HG03039 (cell line): ENCODE results near the gene NAV2.
"Not testable (repeated sequence)": the region's sequence is repeated elsewhere in the genome, so short reads cannot be mapped to it uniquely, and the experiment has no call there.

Experiments used
- ATAC-seq: cut with Tn5 transposase; IDR thresholded peaks from one replicate; pipeline ENCODE4 v1.9.1; 2021; ENCODE audit warnings: mild to moderate bottlenecking, moderate library complexity; ENCODE audit not compliant: unreplicated experiment

Gene NAV2

DNA sequence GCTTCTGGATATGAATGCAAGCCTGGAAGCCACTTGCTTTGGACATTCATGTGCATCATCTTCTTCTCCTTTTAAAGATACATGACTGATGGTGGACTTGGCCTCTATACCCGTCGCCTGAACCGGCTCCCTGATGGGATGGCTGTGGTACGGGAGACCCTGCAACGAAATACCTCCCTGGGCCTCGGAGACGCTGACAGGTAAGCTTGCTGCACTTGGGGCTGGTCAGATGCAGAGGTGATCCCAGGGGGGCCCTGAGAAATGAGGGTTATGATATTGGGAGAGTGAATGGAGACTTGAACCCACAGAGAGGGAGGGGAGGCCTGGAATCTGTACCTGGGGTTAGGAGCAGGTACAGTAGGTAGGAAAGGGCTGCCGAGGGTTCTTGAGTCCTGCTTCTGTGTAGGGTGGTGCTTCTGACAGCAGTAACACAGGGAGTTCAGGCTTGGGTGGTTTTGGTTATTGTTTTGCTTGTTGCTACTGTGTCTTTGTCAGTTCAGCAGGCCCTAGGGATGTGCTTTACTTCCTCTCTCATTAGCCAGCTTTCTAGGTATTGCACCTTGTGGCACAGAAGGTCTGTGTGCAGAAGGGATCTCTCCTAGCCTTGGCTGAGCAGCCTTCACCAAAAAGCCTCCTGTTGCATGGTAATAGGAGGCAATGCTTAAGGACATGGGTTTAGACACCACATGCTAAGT, 271.6 kb downstream of the NAV2 start:
- ATAC-seq = no peak

DNA sequence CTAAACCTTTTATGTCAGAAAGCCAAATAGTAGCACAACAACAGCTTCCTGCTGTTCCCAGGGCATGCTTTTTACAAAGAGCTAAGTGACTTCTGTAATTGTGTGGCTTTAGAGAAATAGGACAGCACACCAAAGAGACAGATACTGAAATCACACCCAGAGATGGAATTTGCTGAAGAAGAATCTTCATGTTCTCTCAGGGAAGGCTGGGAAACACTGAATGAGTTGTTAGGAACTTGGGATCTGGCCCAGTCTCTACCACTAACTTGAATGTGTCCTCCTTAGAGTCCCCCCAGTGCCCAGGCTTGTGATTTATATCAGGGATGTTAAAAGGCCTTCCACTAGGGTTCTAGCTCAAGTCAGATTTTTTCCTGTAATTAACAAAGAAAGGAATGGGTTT, 272.5 kb downstream of the NAV2 start:
- ATAC-seq = no peak

DNA sequence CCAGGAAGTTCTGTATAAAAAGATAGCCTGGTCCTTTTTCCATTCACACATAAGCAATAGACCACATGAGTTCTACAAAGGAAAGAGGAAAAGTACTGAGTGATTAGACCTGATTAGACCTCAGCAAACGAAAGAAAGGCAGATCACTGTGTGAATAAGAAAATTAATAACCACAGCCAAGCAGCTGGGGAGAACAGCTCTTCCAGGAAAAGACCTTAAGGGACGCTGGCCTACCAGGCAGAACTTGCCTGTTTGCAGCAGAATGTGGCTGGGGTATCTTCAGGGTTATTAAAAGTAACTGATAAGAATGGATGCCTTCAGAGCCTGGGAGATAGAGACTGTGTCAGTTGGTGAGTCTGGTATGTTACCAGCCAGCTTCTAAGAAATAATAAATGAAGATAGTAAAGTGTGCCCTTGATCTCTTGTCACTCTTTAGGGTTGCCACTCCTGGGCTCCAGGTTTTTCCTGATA, 274.7 kb downstream of the NAV2 start:
- ATAC-seq = no peak

DNA sequence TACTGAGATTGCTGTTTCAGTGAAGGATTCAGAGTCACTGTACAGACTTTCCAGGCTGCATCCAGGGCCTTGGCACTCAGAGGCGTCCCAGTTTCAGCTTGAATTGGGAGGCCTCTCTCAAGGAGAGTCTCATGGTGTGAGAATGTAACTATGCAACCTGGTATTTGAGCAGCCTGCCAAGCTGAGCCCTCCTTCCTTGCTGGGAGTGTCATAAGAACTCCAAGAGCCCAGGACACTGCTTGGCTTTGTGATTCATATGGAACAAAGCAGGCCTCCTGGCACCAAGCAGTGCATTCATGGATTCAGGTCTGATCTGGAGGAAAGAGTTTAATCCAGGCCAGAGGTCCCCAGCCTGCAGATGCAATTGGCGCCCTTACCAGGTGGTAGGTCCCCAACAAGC, 276.0 kb downstream of the NAV2 start:
- ATAC-seq = no peak

DNA sequence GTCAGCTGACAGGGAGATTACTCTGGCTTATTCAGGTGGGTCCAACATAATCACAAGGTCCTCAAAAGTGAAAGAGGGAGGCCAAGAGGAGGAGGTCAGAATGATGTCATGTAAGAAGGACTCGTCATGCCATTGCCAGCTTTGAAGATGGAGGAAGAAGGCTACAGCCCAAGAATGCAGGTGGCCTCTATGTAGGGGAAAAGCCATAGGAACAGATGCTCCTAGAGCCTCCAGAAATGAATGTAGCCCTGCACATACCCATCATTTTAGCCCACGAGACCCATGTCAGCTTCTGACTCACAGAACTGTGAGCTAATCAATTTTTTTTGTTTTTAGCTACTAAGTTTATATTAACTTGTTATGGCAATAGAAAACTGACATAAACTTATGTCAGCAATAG, 276.6 kb downstream of the NAV2 start:
- no peak for ATAC-seq

DNA sequence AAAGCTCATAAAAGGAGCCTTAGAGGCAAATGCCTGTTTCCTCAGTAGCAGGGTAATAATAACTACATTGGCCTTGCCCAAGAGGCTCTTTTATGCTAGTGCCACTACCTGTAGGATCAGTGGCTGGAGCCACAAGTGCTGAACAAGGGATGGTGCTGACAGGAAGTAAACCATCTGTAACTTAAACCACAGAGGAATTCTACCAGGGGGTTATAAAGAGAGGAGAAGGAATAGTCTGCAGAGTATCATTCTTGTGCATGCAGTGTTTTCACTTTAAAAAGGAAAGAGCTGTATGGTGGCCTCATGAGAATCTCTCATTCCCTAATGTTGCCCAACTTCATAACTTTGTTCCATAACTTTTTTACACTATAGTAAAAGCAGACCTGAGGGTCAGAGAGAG, 279.5 kb downstream of the NAV2 start:
- ATAC-seq = no peak

DNA sequence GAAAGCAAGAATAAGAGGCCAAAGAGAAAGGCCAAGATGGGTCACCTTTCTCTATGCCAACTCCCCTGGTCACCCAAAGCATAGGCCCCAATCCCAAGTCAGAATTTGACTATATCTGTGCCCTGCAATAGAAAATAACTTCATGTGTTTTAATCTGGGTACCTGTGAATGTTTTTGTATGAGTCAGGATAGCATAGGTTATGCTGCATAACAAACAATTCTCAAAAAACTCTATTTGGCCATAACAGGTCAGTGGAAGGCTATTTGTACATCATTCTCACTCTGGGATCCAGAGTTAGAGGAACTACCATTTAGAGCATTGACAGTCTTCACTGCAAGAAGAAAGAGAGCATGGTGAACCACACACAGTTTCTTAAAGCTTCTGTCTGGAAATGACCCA, 280.4 kb downstream of the NAV2 start:
- ATAC-seq = no peak

DNA sequence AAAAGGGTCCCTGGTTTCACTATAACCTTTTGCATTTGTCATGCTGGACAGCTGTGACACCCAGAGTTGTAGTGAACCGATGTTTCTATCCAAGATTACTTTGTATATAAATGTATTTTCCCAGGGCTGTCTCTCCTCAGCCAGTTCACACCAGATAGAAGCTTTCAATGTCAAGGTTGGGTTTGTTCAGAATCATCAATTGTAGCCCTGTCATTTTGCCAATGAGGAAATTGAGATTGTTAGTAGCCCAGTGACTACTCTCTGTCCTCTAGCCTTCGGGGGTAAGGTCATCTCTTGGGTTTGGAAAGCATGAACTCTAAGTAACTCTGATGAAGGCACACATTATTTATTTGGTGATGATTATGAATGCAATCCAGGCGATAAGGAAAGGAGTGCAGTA, 282.0 kb downstream of the NAV2 start:
- no peak for ATAC-seq

DNA sequence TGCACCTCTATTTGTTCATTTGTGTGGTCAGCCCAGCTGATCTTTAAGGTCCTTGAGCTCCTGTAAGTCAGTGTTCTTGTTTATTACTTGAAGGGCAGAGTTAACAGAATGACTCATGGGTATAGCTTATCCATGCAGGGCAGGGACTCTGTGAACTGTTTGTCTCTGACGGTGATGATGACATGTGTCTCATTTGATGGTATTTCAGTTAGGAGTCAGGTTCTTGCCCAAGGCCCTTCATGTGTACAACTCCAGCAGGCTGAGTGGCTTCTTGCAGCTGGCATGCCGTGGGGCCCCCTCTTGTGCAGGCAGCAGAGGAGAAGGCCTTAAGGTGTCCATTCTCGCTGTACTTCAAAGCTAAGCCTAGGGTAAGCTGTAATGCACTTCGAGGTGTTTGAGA, 282.5 kb downstream of the NAV2 start:
- no peak for ATAC-seq

DNA sequence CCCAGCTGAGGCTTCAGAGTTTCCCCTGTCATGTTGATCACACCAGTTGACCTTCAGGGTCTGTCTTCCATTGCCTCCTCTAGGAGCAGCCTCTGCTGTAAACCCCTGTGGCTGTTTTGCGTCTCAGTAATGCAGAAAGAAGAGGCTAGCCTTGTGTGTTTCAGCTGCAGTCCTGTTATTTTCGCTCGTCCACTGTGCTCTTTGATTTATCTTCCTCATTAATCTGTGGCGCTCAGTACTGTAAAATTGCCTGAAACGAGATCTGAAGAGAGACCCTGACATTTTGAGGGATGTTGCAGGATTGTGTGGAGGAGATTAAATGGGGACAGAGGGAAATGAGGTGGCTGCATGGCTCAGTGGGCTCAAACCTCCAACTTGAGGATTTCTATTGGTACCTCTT, 283.9 kb downstream of the NAV2 start:
- no peak for ATAC-seq

DNA sequence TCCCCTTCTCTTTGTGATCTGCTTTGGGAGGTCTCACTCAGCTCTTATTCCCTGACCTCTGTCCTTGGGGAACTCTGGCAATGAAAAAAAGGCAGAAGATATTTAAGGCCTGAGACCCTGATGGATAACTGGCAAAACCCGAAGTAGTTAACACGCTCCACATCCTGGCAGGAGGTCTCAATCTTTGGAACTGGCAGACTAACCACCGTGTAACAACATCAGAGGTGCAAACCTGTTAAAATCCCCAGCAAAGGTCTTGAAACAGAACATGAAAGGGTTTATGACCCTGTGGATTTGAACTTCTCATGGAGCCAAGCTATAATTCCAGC, 287.3 kb downstream of the NAV2 start:
- no peak for ATAC-seq

DNA sequence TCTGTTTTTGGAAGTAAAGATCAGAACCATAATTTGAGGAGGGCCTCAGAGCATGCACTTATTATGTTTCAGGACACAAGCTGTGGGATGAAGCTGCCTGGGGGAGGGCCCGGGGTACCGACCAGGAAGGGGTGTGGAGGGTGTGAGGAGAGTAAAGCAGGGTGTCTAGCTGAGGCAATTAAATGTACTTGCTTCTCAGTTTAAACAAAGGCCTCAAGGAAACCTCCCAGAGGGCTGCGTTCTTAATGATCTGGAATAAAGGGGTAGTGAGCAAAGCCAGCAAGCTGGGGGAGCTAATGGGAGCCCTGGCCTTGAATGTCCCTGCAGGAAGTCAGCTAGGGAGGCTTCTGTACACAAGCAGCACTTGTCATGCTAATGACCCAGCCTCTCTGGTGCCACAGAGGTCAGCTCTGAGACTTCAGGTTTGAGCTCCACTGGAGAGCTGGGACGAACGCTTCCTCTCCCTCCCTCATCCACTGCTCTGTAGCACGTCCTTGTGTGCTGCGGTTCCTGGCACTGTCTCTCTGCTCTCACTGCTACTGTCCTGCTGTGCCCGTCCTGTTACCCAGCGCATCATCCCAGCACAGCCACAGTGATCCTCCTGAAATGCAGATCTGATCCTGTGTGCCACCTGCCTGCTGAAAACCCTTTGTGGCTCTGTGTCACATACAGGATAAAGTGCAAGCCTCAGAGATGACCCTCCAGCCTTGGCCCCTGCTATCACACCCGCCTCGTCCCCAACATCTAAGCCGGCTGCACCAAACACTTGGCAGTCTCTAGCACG, 287.9 kb downstream of the NAV2 start:
- ATAC-seq = no peak

DNA sequence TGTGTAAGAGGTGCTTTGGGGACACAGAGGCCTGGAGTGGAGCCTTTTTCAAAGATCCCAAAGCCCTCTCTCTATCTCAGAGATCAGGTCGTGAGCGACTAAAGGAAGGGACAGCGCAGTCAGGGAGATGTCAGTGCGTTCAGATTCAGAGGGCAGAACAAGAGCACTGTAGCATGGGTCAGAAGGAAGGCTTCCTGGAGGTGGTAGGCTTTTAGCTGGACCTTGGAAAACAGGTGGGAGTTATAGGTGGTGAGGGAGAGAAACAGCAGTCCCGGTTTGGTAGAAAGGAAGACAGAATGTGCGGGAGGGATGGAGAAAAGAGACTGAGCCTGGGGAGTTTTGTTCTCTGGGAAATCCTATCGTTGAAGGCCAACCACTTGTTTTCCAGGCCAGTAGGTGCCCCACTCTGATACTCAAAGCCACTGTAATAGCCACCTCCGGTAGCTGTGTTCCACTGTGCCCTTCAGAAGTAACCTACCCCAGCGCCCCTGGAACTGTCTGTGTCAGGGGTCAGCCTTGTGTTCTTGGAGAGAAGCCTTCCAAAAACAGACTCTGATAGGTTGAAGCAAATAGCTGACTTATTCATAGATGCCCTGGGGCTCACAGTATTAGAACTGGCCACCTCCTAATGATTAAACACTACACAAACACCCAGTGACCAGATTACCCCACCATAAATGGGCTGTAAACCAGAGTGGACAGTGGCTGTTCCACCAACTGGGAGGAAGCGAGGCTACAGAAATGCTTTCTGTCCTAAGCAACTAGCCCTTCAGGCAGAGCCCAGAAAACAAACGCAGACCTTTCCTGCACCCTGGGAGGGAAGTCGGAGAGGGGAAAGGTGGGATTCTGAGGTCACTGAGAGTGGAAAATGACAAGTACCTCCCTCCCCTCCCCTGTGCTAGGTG, 289.9 kb downstream of the NAV2 start:
- ATAC-seq = no peak

DNA sequence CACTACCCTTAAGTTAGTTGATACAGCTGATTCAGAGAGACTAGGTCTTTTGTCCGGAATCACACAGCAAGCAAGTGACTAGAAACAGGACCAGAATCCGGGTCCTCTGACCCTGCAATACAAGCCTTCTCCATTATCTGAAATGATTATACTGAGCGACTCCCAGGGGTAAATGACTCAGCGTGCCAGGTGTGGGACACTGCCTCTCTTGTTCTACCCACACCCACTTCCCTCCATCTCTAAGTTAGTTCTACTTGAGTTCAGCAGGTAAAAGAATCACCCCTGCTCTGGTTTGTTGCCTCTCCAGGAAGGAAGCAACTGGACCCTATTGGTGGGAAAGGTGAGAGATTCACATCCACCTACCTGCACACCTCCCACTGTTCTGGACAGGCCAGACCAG, 290.7 kb downstream of the NAV2 start:
- no peak for ATAC-seq

DNA sequence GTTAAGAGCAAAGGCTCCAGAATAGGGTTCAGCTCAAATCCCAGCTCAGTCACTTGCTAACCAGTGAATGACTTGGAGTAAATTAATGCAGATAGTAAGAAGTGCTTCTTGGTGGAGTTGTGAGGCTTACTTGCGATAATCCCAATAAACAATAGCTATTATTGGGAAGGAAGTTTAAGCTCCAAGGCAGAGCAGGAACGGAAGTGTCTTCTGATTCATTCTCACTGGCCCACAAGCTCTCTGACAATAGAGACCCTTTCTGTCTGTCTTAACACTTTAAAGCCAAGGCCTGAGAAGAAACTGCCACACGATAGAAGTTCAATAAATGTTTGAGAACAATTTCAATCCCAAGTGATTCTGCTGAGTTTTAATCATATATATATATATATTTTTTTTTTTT, 292.2 kb downstream of the NAV2 start:
- ATAC-seq = no peak

DNA sequence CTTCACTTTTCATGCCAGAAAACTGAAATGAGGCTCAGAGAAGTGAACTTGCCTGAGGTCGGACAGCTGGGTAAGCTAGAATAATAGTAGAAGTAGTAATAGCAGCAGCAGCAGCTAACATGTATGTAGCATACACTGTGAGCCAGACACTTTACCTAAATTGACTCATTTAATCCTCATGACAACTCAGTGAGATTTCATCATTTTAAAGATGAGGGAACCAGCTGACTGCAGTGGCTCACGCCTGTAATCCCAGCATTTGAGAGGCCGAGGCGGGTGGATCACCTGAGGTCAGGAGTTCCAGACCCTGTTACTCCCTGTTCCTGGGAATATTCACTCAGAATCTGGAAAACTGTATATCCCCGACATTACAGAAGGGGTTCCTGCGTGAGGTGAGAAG, 293.1 kb downstream of the NAV2 start:
- no peak for ATAC-seq

DNA sequence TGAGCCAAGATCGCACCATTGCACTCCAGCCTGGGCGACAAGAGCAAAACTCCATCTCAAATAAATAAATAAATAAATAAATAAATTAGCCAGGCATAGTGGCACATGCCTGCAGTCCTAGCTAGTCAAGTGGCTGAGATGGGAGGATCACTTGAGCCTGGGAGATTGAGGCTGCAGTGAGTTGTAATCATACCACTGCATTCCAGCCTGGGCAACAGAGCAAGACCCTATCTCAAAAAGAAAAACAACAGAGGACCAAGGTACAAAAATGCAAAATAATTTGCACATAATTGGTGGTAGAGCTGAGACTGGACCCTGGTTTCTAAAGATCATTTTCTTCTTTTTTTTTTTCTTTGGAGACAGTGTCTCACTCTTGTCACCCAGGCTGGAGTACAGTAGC, 294.0 kb downstream of the NAV2 start:
- ATAC-seq = not testable (repeated sequence)

DNA sequence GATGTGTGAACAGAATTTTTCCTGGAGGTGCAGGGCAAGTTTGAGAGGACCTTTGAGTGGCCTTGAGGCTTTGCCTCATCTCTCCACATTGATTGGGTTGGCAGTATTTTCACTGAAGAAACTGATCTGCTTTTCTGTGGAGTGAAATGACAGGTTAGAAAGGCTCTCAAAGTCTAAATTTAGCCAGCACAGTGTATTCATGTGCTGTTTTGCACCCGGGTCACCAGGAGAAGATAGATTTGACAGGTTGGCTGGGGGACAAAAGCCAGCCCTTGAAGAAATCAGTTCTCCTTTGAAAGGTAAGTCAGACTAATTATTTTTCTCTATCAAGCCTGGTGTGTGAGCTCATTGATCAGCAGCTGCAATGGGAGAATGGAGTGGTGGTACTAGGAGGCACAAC, 294.7 kb downstream of the NAV2 start:
- no peak for ATAC-seq

DNA sequence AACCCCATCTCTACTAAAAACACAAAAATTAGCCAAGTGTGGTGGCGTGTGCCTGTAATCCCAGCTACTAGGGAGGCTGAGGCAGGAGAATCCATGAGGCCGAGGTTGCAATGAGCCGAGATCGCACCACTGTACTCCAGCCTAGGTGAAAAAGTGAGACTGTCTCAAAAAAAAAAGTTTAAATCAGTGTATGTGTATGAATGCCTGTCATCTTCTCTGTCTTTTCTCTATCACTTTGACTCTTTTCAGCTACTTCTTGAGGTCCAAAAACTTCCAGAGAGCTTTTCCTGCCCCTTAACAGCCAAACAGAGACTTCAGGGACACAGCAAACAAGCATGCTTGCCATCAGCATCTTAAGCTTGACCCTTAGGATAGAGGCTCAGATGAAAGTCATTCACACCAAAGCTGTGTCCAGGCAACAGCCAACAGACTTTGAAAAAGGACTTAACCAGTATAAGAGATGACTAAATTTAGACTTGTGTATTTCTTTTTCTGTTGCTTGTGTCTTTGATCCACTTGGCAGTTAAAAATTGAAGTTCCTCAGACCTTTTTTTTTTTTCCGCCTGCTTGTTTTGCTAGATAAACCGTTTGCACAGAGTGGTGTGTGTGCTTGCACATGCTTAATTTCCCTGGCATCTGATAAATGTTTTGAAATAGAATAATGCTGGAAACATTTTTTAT, 295.7 kb downstream of the NAV2 start:
- ATAC-seq = no peak

DNA sequence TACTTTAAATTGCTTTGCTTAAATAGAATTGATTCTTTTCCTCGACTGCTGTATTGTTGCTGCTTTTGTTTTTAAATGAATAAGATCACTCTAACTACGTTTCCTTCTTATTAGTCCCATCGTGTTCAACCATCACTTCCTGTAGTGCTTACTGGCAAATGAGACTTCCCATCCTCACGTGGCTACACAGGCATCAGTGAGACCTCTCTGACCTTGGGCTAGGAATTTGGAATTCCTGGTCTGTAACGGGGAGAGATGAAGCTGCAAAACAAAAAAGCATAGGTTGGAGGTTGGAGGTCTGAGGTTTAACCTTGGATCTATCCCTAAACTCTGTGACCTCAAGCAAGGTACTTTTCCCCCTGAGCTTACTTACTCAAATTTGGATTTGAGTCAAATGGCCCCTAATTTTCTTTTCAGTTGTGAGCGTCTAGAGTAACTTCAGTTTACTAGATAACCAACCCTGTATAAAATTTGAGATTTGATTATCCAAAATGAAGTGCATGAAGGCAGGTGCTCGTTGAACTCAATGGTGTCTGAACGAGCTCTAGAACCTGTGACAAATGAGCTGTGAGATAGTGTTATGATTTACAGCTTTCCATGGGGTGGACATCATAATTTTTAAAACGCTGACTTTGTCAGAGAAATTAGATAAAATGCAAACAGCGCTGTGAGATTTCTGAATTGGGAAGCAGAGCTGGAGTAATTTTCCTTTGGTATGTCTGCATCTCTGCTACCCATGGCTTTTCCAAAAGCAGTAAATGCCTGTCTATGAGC, 296.4 kb downstream of the NAV2 start:
- ATAC-seq = no peak
